Hematopoietic multipotent progenitor cell treated with erythropoietin and hydrocortisone succinate and interleukin-3 and kit ligand, for 6 days (in vitro differentiated cells): ENCODE results near the gene DOC2B.
A peak's percentile ranks its signal among the peaks of the same experiment; 100 is the strongest.
"Not testable (repeated sequence)": the region's sequence is repeated elsewhere in the genome, so short reads cannot be mapped to it uniquely, and the experiment has no call there.

Source experiments
- DNase-seq: peaks from one replicate; pipeline ENCODE4 v3.0.0-alpha.2; 2015

DOC2B gene

DNA sequence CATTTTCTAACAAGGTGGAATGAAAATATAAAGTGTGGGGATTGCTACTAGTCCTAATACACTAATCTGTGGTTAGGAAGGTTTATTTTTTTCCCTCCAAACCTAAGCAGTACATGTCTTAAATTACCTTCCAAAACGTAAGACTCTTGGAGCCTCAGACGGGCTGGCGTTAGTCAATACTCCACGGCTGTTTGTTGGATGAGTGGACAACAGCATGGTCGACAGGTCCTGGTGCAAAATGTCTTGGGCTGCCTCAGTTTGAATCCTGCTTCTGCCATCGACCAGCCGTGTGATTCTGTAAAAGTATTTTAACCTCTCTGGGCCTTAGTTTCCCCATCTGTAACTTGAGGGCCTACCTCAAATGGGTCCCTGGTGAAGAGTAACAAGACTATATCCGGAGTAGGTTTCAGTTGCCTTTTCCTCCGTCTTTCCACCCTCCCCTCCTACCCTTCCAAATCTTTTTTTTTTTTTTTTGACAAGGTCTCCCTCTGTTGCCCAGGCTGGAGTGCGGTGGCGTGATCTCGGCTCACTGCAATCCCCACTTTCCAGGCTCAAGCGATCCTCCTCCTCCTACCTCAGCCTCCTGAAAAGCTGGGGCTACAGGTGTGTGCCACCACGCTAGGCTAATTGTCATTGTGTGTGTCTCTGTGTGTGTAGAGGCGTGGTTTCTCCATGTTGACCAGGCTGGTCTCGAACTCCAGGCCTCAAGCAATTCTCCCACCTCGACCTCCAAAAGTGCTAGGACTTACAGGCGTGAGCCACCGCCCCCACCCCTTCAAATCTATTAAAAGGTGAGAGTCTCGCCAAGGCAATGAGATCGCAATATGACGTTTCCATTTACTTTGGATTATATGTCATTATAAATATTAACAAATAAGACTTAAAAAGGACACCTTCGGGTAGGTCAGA lies 38.3 kb downstream of the DOC2B start:
- DNase-seq, result no peak

DNA sequence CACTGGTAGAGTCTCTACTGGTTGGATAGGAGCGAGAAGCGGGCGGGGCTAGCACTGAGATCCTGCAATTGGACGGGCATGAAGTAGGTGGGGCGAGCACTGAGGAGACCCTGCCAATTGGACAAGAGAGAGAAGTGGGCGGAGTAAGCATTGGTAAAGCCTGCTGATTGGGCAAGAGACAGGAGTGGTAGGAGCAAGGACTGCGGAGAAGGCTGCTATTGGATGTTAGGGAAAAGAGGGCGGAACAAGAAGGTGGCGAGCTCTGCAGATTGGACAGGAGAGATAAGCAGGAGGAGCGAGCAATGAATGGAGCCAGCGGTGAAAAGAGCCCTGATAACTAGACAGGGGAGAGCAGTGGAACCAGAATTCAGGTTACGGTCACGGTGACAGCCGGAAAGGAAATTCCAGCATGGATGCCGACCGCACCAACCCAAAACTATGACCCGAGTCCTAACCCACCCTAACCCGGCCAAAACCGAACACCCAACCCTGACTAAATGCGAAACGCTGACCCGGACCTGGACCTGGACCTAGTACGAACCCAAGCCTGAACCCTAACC lies 39.3 kb downstream of the DOC2B start:
- peak; percentile 30 for DNase-seq

DNA sequence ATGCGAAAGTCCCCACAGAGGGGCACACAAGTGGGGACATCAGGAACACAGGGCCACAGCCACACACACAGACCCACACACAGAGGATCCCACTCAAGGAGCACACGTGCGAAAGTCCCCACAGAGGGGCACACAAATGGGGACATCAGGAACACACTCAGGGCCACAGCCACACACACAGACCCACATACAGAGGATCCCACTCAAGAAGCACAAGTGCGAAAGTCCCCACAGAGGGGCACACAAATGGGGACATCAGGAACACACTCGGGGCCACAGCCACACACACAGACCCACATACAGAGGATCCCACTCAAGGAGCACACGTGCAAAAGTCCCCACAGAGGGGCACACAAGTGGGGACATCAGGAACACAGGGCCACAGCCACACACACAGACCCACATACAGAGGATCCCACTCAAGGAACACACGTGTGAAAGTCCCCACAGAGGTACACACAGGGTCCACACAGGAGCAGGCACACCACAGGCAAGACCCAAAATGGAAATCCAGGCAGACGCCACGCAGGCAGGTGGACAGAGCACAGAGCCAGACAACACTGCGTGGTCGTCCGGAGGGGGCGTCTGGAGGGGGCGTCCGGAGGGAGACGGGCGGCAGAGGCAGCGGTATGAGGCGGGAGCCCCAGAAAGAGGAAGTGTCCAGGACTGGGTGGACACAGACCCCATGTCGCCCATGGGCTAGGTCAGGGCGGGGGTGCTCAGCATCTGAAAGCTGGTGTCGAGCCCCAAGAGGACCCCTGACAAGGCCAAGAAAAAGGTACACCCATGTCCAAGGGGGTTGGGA lies 41.8 kb downstream of the DOC2B start:
- DNase-seq, result not testable (repeated sequence)

DNA sequence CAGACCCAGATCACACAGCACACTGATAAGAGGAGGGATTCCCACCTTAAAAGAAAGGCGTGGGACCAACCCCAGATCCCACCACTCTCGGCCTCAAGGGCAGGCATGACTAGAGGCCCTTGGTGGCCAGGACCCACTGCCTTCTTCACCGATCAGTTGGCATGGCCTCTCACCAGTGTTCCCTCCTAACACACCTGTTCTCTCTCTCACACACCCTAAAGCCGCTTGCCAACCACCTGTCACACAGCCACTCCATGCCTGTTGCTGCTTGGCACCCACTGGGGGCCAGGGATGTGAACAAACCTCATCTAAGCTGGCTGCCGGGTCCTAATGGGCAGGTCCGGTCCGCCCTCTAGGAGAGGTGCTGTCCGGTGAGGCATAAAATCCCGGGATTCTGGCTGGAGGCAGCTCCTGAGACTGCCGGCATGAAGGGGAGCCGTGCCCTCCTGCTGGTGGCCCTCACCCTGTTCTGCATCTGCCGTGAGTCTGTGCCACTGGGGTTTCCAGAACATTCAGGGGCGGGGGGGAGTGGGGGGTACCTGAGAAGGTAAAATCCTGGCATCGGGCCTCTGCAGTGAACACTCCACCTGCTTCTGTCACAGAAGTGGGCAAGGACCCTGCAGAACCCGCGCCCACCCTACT lies 44.2 kb downstream of the DOC2B start, which contains the start of gene SCGB1C2:
TSS of gene SCGB1C2 (plus strand) at position 404 of the 642 bp plus-strand sequence. CDS start at position 426, 22 bp downstream.
- not testable (repeated sequence) for DNase-seq

- not testable (repeated sequence) for DNase-seq
Observed at GRCh38 chr17:136531-136930, 44.9 kb downstream of the DOC2B start.

- DNase-seq, result not testable (repeated sequence)
Observed at GRCh38 chr17:135895-136294, 45.6 kb downstream of the DOC2B start.

GRCh38 chr17:135022-135421 lies 46.4 kb downstream of the DOC2B start:
- DNase-seq, result not testable (repeated sequence)

GRCh38 chr17:134332-134785 lies 47.1 kb downstream of the DOC2B start:
- DNase-seq, result not testable (repeated sequence)

GRCh38 chr17:133932-134331 lies 47.5 kb downstream of the DOC2B start:
- DNase-seq, result not testable (repeated sequence)

GRCh38 chr17:118339-118917 lies 63.0 kb downstream of the DOC2B start:
- DNase-seq, result peak; percentile 0

DNA sequence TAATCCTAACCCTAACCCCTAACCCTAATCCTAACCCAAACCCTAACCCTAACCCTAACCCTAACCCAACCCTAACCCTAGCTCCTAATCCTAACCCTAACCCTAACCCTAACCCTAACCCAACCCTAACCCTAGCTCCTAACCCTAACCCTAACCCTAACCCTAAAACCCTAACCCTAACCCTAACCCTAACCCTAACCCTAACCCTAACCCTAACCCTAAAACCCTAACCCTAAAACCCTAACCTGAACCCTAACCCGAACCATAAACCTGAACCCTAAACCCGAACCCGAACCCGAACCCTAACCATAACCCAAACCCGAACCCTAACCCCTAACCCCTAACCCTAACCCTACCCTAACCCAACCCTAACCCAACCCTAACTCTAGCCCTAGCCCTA lies 68.3 kb downstream of the DOC2B start:
- peak; percentile 50 for DNase-seq
